Activated CD4-positive, alpha-beta T cell treated with anti-CD3 and anti-CD28 coated beads for 36 hours (primary cell): ENCODE results near the gene HPD. TPM values are rescaled to one million over a fixed set of nuclear protein-coding genes. Genes with fewer than 3 reads are reported as not detected.
"Not testable (repeated sequence)": the region's sequence is repeated elsewhere in the genome, so short reads cannot be mapped to it uniquely, and the experiment has no call there.

Experiments used
- ATAC-seq: fragments of 200-7000 bp; cut with Tn5 transposase; one replicate; pipeline ENCODE4 v1.10.0; 2021; ENCODE audit warnings: mild to moderate bottlenecking, moderate library complexity
- CTCF ChIA-PET: fragments of 350-600 bp; sonication (Branson Sonifier 250); formaldehyde crosslinking; loops from one replicate; lab custom pipeline; 2021; ENCODE audit warnings: antibody characterized with exemption; lab: Charles Lee
- POLR2A ChIA-PET: fragments of 350-600 bp; sonication (Branson Sonifier 250); formaldehyde crosslinking; loops from one replicate; lab custom pipeline; 2021; ENCODE audit warnings: antibody characterized with exemption, inconsistent platforms; lab: Charles Lee
- DNase-seq: peaks from one replicate; pipeline ENCODE4 v3.0.0-alpha.2; 2020
- H3K27ac Mint-ChIP-seq: one replicate; pipeline ENCODE4 v1.8.0; 2021; ENCODE audit warnings: mixed read lengths
- H3K27me3 Mint-ChIP-seq: one replicate; pipeline ENCODE4 v1.8.0; 2021; ENCODE audit warnings: mixed read lengths
- H3K36me3 Mint-ChIP-seq: one replicate; pipeline ENCODE4 v1.8.0; 2021; ENCODE audit warnings: low read depth, mixed read lengths
- H3K4me1 Mint-ChIP-seq: one replicate; pipeline ENCODE4 v1.8.0; 2021; ENCODE audit warnings: mixed read lengths
- H3K4me3 Mint-ChIP-seq: one replicate; pipeline ENCODE4 v1.8.0; 2021; ENCODE audit warnings: mild to moderate bottlenecking, moderate library complexity, mixed read lengths
- H3K9me3 Mint-ChIP-seq: one replicate; pipeline ENCODE4 v1.8.0; 2021; ENCODE audit warnings: low read depth, mixed read lengths
- intact Hi-C, 2 experiments: fragments of 100-400 bp; cut with DNase I in 1 of 2; cut with micrococcal nuclease in 1 of 2; formaldehyde crosslinking; loops; one replicate each; pipeline versions ENCODE4 v1.14.2 to v1.15.1; 2022 to 2024; cut with DNase I, micrococcal nuclease
- total RNA-seq, 2 experiments: library from RNA; stranded (reverse); gene quantifications; one replicate each; pipeline ENCODE4 v1.2.3, GENCODE V29; 2021

HPD gene
- total RNA-seq, 2 experiments from 2014 or later = not detected

- Mint-ChIP-seq H3K4me1 (peaks cover 58% of the 10 kb centered on the region), H3K9me3 (no peaks in the 10 kb centered on the region), H3K27me3 (no peaks in the 10 kb centered on the region), H3K36me3 (peaks cover 38% of the 10 kb centered on the region), H3K4me3 (peak overlapping the region; percentile 96), H3K27ac (peak overlapping the region; percentile 100)
- intact Hi-C loops = loop anchor here (1.0 to 10.0 kb wide), 5 partner anchors 9 to 1598 kb away; partner anchors contain the start of genes GCN1 (in 1 of the 2), MLXIP (in 1 of the 2), ORAI1 (in 1 of the 2) and TMEM120B (in 1 of the 2)
- ATAC-seq = peak; percentile 9
- CTCF ChIA-PET = interaction anchor here (0.6 to 11.0 kb wide), 11 partner anchors 13 to 514 kb away, joined by 3 to 439 read pairs (median 5); partner anchors contain the start of genes PSMD9, SETD1B and TMEM120B
- DNase-seq = peak; percentile 81
- POLR2A ChIA-PET = interaction anchor here (1.1 to 3.5 kb wide), 3 partner anchors 9 to 13 kb away, joined by 5 to 28 read pairs (median 14); no protein-coding TSS in a partner anchor
Measured at GRCh38 chr12:121792607-121793439, 65.8 kb downstream of the HPD start.

GRCh38 chr12:121791671-121792551 is 66.7 kb downstream of the HPD start:
- no peak for ATAC-seq
- no peaks in the 10 kb centered on the region for H3K9me3 Mint-ChIP-seq
- H3K27me3 Mint-ChIP-seq = no peaks in the 10 kb centered on the region
- ChIA-PET CTCF (interaction anchor here (0.6 to 11.0 kb wide), 7 partner anchors 12 to 515 kb away, joined by 3 to 439 read pairs (median 5); partner anchors contain the start of genes SETD1B and TMEM120B), POLR2A (interaction anchor here (1.3 to 3.5 kb wide), 3 partner anchors 10 kb away, joined by 14 to 28 read pairs (median 15); no protein-coding TSS in a partner anchor)
- peak overlapping the region; percentile 100 for H3K27ac Mint-ChIP-seq
- H3K4me1 Mint-ChIP-seq = peaks cover 59% of the 10 kb centered on the region
- peak overlapping the region; percentile 96 for H3K4me3 Mint-ChIP-seq
- DNase-seq = peak; percentile 53
- intact Hi-C loops = loop anchor here (5.0 to 10.0 kb wide), 4 partner anchors 80 to 1597 kb away; partner anchors contain the start of genes GCN1 (in 1 of the 2), MLXIP (in 1 of the 2), ORAI1 (in 1 of the 2) and TMEM120B (in 1 of the 2)
- H3K36me3 Mint-ChIP-seq = peaks cover 41% of the 10 kb centered on the region

DNA sequence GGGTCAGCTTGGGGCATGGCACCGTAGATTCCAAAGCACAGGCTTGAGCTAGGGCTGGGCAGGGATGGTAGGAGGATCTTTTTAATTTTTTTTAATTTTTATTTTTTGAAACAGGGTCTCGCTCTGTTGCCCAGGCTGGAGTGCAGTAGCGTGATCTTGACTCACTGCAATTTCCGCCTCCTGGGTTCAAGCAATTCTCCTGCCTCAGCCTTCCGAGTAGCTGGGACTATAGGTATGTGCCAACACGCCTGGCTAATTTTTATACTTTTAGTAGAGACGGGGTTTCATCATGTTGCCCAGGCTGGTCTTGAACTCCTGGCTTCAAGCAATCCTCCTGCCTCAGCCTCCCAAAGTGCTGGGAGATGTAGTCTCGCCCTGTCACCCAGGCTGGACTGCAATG is 67.9 kb downstream of the HPD start:
- intact Hi-C loops = loop anchor here (1.0 to 10.0 kb wide), 6 partner anchors 11 to 1596 kb away; partner anchors contain the start of genes GCN1 (in 1 of the 2), MLXIP (in 1 of the 2), ORAI1 (in 1 of the 2) and TMEM120B (in 1 of the 2)
- CTCF ChIA-PET = interaction anchor here (0.6 to 11.0 kb wide), 5 partner anchors 11 to 238 kb away, joined by 3 to 439 read pairs (median 40); partner anchors contain the start of genes SETD1B and TMEM120B

DNA sequence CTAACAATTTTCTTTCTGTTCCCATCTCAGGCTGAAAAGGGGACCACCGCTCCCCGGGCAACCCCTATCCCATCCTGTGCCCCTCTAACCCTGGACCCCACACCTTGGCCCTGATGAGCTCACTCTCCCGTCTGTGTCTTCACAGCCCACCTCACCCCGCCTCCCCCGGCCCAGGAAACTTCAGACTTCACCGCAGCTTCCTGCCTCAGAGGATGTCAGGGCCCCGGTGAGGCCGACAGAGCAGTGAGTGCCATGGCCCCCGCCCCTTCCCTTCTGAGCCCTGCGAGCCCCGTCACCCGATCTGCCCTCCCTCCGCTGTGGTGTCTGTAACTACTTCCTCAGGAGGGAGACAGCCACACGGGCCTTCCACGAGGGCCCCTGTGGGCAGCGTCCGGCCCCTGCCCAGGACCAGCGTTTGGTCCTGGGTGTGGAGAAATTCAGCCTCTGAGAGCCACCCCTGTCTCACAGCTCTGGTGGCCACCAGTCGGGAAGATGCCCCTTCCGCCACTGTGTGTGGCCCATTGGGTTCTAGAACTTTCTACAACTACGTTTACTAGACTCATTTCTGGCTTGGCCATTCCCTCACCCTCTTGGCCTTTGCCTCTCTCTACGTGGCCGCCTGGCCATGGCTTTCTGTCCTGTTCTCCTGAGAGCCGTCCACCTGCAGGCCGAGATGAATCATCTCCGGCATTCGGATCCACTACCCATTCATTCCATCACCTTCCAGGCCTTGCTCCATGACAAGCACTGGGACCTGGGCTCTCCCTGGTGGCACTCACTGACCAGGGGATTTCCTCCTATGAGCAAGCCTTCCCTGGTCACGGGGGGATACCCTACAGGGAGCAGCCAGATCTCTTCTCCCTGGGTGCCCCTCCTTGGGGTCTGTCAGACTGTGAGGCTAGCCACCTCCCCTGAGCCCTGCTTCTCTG is 68.6 kb downstream of the HPD start:
- H3K36me3 Mint-ChIP-seq = peaks cover 51% of the 10 kb centered on the region
- ChIA-PET CTCF (interaction anchor here (0.6 to 11.0 kb wide), 8 partner anchors 9 to 238 kb away, joined by 3 to 439 read pairs (median 3); partner anchors contain the start of genes SETD1B and TMEM120B), POLR2A (interaction anchor here (0.6 to 1.3 kb wide), 3 partner anchors 13 to 40 kb away, joined by 3 read pairs; no protein-coding TSS in a partner anchor)
- ATAC-seq = peak; percentile 57
- peak overlapping the region; percentile 100 for H3K27ac Mint-ChIP-seq
- intact Hi-C loops = loop anchor here (1.0 to 10.0 kb wide), 8 partner anchors 11 to 1595 kb away; partner anchors contain the start of genes GCN1 (in 1 of the 2), MLXIP (in 1 of the 2), ORAI1 (in 1 of the 2) and TMEM120B (in 1 of the 2)
- no peaks in the 10 kb centered on the region for H3K27me3 Mint-ChIP-seq
- no peaks in the 10 kb centered on the region for H3K9me3 Mint-ChIP-seq
- DNase-seq = peak; percentile 96
- peaks cover 68% of the 10 kb centered on the region for H3K4me1 Mint-ChIP-seq
- peak overlapping the region; percentile 96 for H3K4me3 Mint-ChIP-seq

More for the DNA sequence above, 67.9 kb downstream of the HPD start:
- H3K27me3 Mint-ChIP-seq, ATAC-seq, DNase-seq, H3K9me3 Mint-ChIP-seq: not testable (repeated sequence)
- Mint-ChIP-seq H3K4me3 (peak overlapping the region; percentile 96), H3K4me1 (peaks cover 67% of the 10 kb centered on the region), H3K27ac (peak overlapping the region; percentile 100), H3K36me3 (peaks cover 50% of the 10 kb centered on the region)
- POLR2A ChIA-PET = interaction anchor here (1.3 kb wide), 1 partner anchor 9 kb away, joined by 15 read pairs; no protein-coding TSS in a partner anchor

Other genes with a start within 250 kb of the HPD start
- 10 to 100 TPM; 29.4 to 35.9 TPM for gene ORAI1, start 232.3 kb downstream of the HPD start, total RNA-seq
- gene MORN3, start 189.2 kb downstream of the HPD start, total RNA-seq = 1 to 10 TPM; 2.0 to 2.6 TPM
- 10 to 100 TPM in 1 of 2 experiments, 1 to 10 TPM in 1; 8.8 to 11.7 TPM for gene TMEM120B, start 146.1 kb downstream of the HPD start, total RNA-seq
- 100 to 1,000 TPM in 1 of 2 experiments, 10 to 100 TPM in 1; 100.0 to 105 TPM for gene RHOF, start 65.2 kb downstream of the HPD start, total RNA-seq
- gene SETD1B, start 54.9 kb downstream of the HPD start, total RNA-seq = 10 to 100 TPM; 13.7 to 14.0 TPM
- gene PSMD9, start 29.9 kb upstream of the HPD start, total RNA-seq = 10 to 100 TPM; 50.4 to 56.2 TPM
- under 1 TPM; 0.59 to 0.65 TPM for gene CFAP251, start 59.7 kb upstream of the HPD start, total RNA-seq
- 1 to 10 TPM; 6.4 to 6.6 TPM for gene BCL7A, start 163.0 kb upstream of the HPD start, total RNA-seq
- 10 to 100 TPM; 17.7 to 26.4 TPM for gene MLXIP, start 219.9 kb upstream of the HPD start, total RNA-seq